ENCODE measurements around the gene DPP10.

DPP10 gene

GRCh38 chr2:114810092-114810491, 367.7 kb downstream of the DPP10 start:
- no peak for DNase-seq (ENCODE audit: low spot score)

GRCh38 chr2:114812261-114812660, 369.8 kb downstream of the DPP10 start:
- no peak for DNase-seq (ENCODE audit: low spot score)

- no peak for DNase-seq (ENCODE audit: low spot score)
Measured at GRCh38 chr2:114814355-114814754, 371.9 kb downstream of the DPP10 start.

- DNase-seq (ENCODE audit: low spot score), result no peak
Measured at GRCh38 chr2:114821055-114821454, 378.6 kb downstream of the DPP10 start.

- DNase-seq (ENCODE audit: low spot score), result no peak
Measured at GRCh38 chr2:114843963-114844362, 401.5 kb downstream of the DPP10 start.

- no peak for DNase-seq (ENCODE audit: low spot score)
Measured at GRCh38 chr2:114857196-114857595, 414.8 kb downstream of the DPP10 start.

- DNase-seq (ENCODE audit: low spot score), result no peak
Measured at GRCh38 chr2:114859726-114860510, 417.5 kb downstream of the DPP10 start.

GRCh38 chr2:114862243-114862642, 419.8 kb downstream of the DPP10 start:
- no peak for DNase-seq (ENCODE audit: low spot score)

- DNase-seq (ENCODE audit: low spot score), result no peak
Measured at GRCh38 chr2:114864901-114865300, 422.5 kb downstream of the DPP10 start.

GRCh38 chr2:114880046-114880445, 437.6 kb downstream of the DPP10 start:
- no peak for DNase-seq (ENCODE audit: low spot score)

GRCh38 chr2:114919985-114920384, 477.5 kb downstream of the DPP10 start:
- no peak for DNase-seq (ENCODE audit: low spot score)

- no peak for DNase-seq (ENCODE audit: low spot score)
Measured at GRCh38 chr2:114922076-114922475, 479.6 kb downstream of the DPP10 start.

- no peak for DNase-seq (ENCODE audit: low spot score)
Measured at GRCh38 chr2:114925296-114926255, 483.1 kb downstream of the DPP10 start.

GRCh38 chr2:114926303-114926702, 483.9 kb downstream of the DPP10 start:
- DNase-seq (ENCODE audit: low spot score), result no peak

GRCh38 chr2:114929225-114929624, 486.8 kb downstream of the DPP10 start:
- DNase-seq (ENCODE audit: low spot score), result no peak

GRCh38 chr2:114933671-114934241, 491.3 kb downstream of the DPP10 start:
- no peak for DNase-seq (ENCODE audit: low spot score)

GRCh38 chr2:114935031-114935430, 492.6 kb downstream of the DPP10 start:
- no peak for DNase-seq (ENCODE audit: low spot score)

- no peak for DNase-seq (ENCODE audit: low spot score)
Measured at GRCh38 chr2:114937366-114937930, 495.0 kb downstream of the DPP10 start.

- DNase-seq (ENCODE audit: low spot score), result no peak
Measured at GRCh38 chr2:114940785-114941458, 498.5 kb downstream of the DPP10 start.

- no peak for DNase-seq (ENCODE audit: low spot score)
Measured at GRCh38 chr2:114949228-114949804, 506.9 kb downstream of the DPP10 start.

- no peak for DNase-seq (ENCODE audit: low spot score)
Measured at GRCh38 chr2:114960389-114960788, 517.9 kb downstream of the DPP10 start.
